ENCODE data around the gene TEX54.

DNA sequence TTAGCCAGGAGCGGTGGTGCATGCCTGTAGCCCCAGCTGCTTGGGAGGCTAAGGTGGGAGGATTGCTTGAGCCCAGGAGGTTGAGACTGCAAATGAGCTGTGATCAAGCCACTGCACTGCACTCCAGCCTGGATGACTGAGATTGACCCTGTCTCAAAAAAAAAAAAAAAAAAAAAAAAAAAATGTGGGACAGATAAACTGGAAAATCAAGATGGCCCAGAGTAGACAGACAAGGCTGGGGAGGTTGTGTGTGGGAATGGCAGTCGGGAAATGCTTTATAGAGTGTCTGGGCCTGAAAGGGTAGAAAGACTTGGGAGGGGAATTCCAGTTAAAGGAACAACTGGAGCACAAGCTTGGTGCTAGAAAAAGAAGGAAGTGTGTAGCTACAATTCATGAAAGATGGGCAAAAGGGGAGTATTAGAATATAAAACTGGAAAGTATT, 24.9 kb upstream of the TEX54 start:
- TF ChIP-seq, protein P1, sequence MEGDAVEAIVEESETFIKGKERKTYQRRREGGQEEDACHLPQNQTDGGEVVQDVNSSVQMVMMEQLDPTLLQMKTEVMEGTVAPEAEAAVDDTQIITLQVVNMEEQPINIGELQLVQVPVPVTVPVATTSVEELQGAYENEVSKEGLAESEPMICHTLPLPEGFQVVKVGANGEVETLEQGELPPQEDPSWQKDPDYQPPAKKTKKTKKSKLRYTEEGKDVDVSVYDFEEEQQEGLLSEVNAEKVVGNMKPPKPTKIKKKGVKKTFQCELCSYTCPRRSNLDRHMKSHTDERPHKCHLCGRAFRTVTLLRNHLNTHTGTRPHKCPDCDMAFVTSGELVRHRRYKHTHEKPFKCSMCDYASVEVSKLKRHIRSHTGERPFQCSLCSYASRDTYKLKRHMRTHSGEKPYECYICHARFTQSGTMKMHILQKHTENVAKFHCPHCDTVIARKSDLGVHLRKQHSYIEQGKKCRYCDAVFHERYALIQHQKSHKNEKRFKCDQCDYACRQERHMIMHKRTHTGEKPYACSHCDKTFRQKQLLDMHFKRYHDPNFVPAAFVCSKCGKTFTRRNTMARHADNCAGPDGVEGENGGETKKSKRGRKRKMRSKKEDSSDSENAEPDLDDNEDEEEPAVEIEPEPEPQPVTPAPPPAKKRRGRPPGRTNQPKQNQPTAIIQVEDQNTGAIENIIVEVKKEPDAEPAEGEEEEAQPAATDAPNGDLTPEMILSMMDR (optimal IDR thresholded peaks at IDR 0.05 in 1 of 3, IDR thresholded peaks at IDR 0.05 in 1 of 3, conservative IDR thresholded peaks at IDR 0.05 in 1 of 3; ENCODE audit: extremely low read depth in 1 of 3, insufficient read depth in 2 of 3, low read length in 3 of 3): no peak
- no peak for TF ChIP-seq EZH2 (IDR thresholded peaks at IDR 0.05; ENCODE audit: low read length)
